ENCODE measurements around the gene SSTR5. TPM values are rescaled to one million over a fixed set of nuclear protein-coding genes. Genes with fewer than 3 reads are reported as not detected.

SSTR5 gene
- total RNA-seq, 1 donor from 2014 or later, result 0.43 TPM

- no peak for DNase-seq (ENCODE audit: extremely low spot score, unreplicated experiment)
- TF ChIP-seq CTCF (conservative IDR thresholded peaks at IDR 0.05), result no peak
- no peaks in the 10 kb centered on the region for H3K9me3 Mint-ChIP-seq
- no peaks in the 10 kb centered on the region for H3K36me3 Mint-ChIP-seq
- no peak overlapping the region for H3K27ac Mint-ChIP-seq
- no peaks in the 10 kb centered on the region for H3K27me3 Mint-ChIP-seq
- H3K4me3 Mint-ChIP-seq, result no peak overlapping the region
- no peaks in the 10 kb centered on the region for H3K4me1 Mint-ChIP-seq (ENCODE audit: unreplicated experiment)
These were observed 18.7 kb upstream of the SSTR5 start for GRCh38 chr16:1053700-1054368.

GRCh38 chr16:1054660-1055556, 17.6 kb upstream of the SSTR5 start:
- H3K9me3 Mint-ChIP-seq, result peaks cover 5% of the 10 kb centered on the region
- no peak for DNase-seq (ENCODE audit: extremely low spot score, unreplicated experiment)
- TF ChIP-seq CTCF (conservative IDR thresholded peaks at IDR 0.05), result peak; percentile 90
- H3K4me1 Mint-ChIP-seq (ENCODE audit: unreplicated experiment), result no peaks in the 10 kb centered on the region
- H3K36me3 Mint-ChIP-seq, result no peaks in the 10 kb centered on the region
- no peak overlapping the region for H3K4me3 Mint-ChIP-seq
- no peak overlapping the region for H3K27ac Mint-ChIP-seq
- no peaks in the 10 kb centered on the region for H3K27me3 Mint-ChIP-seq

- DNase-seq (ENCODE audit: extremely low spot score, unreplicated experiment), result no peak
- H3K9me3 Mint-ChIP-seq, result peaks cover 5% of the 10 kb centered on the region
- H3K27me3 Mint-ChIP-seq, result no peaks in the 10 kb centered on the region
- H3K36me3 Mint-ChIP-seq, result no peaks in the 10 kb centered on the region
- no peak overlapping the region for H3K27ac Mint-ChIP-seq
- no peak overlapping the region for H3K4me3 Mint-ChIP-seq
- H3K4me1 Mint-ChIP-seq (ENCODE audit: unreplicated experiment), result no peaks in the 10 kb centered on the region
- no peak for TF ChIP-seq CTCF (conservative IDR thresholded peaks at IDR 0.05)
These were observed 17.0 kb upstream of the SSTR5 start for GRCh38 chr16:1055557-1055924.

GRCh38 chr16:1056196-1056595, 16.4 kb upstream of the SSTR5 start:
- no peak overlapping the region for H3K4me3 Mint-ChIP-seq
- no peaks in the 10 kb centered on the region for H3K36me3 Mint-ChIP-seq
- peaks cover 5% of the 10 kb centered on the region for H3K9me3 Mint-ChIP-seq
- DNase-seq (ENCODE audit: extremely low spot score, unreplicated experiment), result no peak
- no peaks in the 10 kb centered on the region for H3K4me1 Mint-ChIP-seq (ENCODE audit: unreplicated experiment)
- no peak overlapping the region for H3K27ac Mint-ChIP-seq
- TF ChIP-seq CTCF (conservative IDR thresholded peaks at IDR 0.05), result no peak
- no peaks in the 10 kb centered on the region for H3K27me3 Mint-ChIP-seq

GRCh38 chr16:1057252-1057932, 15.2 kb upstream of the SSTR5 start:
- Mint-ChIP-seq H3K27ac (no peak overlapping the region), H3K27me3 (no peaks in the 10 kb centered on the region), H3K4me1 (ENCODE audit: unreplicated experiment) (no peaks in the 10 kb centered on the region), H3K4me3 (no peak overlapping the region), H3K36me3 (no peaks in the 10 kb centered on the region), H3K9me3 (peaks cover 5% of the 10 kb centered on the region)
- peak; percentile 91 for TF ChIP-seq CTCF (conservative IDR thresholded peaks at IDR 0.05)
- no peak for DNase-seq (ENCODE audit: extremely low spot score, unreplicated experiment)

All from type B pancreatic cell (in vitro differentiated cells).